DMS79 (cell line): ENCODE results near the gene KIF9.
"Not testable (repeated sequence)": the region's sequence is repeated elsewhere in the genome, so short reads cannot be mapped to it uniquely, and the experiment has no call there.

Source experiments
- DNase-seq: peaks from one replicate; lab custom pipeline; 2025; lab: John Stamatoyannopoulos, UW

Gene KIF9

GRCh38 chr3:47295322-47295721, 12.7 kb upstream of the KIF9 start:
- no peak for DNase-seq

GRCh38 chr3:47294392-47294791, 11.8 kb upstream of the KIF9 start:
- DNase-seq = no peak

- DNase-seq = no peak
Observed at GRCh38 chr3:47293822-47294221, 11.2 kb upstream of the KIF9 start.

- DNase-seq = not testable (repeated sequence)
Observed at GRCh38 chr3:47291754-47292420, 9.3 kb upstream of the KIF9 start.

GRCh38 chr3:47291158-47291753, 8.7 kb upstream of the KIF9 start:
- no peak for DNase-seq

GRCh38 chr3:47288966-47289910, 6.6 kb upstream of the KIF9 start:
- no peak for DNase-seq

- no peak for DNase-seq
Observed at GRCh38 chr3:47283591-47284364, 1.2 kb upstream of the KIF9 start.

- no peak for DNase-seq
Observed at GRCh38 chr3:47283193-47283537, 566 bp upstream of the KIF9 start.

- DNase-seq = no peak
Observed at GRCh38 chr3:47280519-47280918, 2.1 kb downstream of the KIF9 start.

- no peak for DNase-seq
Observed at GRCh38 chr3:47276558-47276957, 6.0 kb downstream of the KIF9 start.

GRCh38 chr3:47274652-47275051, 7.9 kb downstream of the KIF9 start:
- DNase-seq = no peak

GRCh38 chr3:47273564-47273963, 9.0 kb downstream of the KIF9 start:
- DNase-seq = no peak

GRCh38 chr3:47270526-47270925, 12.1 kb downstream of the KIF9 start:
- DNase-seq = no peak

GRCh38 chr3:47267490-47267824, 15.1 kb downstream of the KIF9 start:
- DNase-seq = no peak

- DNase-seq = no peak
Observed at GRCh38 chr3:47266709-47267489, 15.7 kb downstream of the KIF9 start.

- DNase-seq = no peak
Observed at GRCh38 chr3:47265725-47266428, 16.7 kb downstream of the KIF9 start.

- DNase-seq = no peak
Observed at GRCh38 chr3:47265008-47265407, 17.6 kb downstream of the KIF9 start.

GRCh38 chr3:47261301-47261700, 21.3 kb downstream of the KIF9 start:
- no peak for DNase-seq

GRCh38 chr3:47260605-47261004, 22.0 kb downstream of the KIF9 start:
- no peak for DNase-seq

GRCh38 chr3:47259114-47259513, 23.5 kb downstream of the KIF9 start:
- DNase-seq = no peak

GRCh38 chr3:47256331-47256730, 26.3 kb downstream of the KIF9 start:
- DNase-seq = not testable (repeated sequence)
